Mesothelial cell of epicardium (in vitro differentiated cells): ENCODE results near the gene BDH1. TPM values are rescaled to one million over a fixed set of nuclear protein-coding genes. Genes with fewer than 3 reads are reported as not detected.
A peak's percentile ranks its signal among the peaks of the same experiment; 100 is the strongest.
"Not testable (repeated sequence)": the region's sequence is repeated elsewhere in the genome, so short reads cannot be mapped to it uniquely, and the experiment has no call there.

ENCODE experiments used
- DNase-seq, 2 experiments: peaks; one replicate each; pipeline ENCODE4 v3.0.0; 2021; ENCODE audit warnings: low spot score in 2 of 2; ENCODE audit not compliant: unreplicated experiment in 2 of 2
- H3K27ac Mint-ChIP-seq: 2 replicates; pipeline ENCODE4 v1.8.0; 2021; ENCODE audit warnings: mixed read lengths
- H3K27me3 Mint-ChIP-seq: 2 replicates; pipeline ENCODE4 v1.8.0; 2021; ENCODE audit warnings: low read depth, mixed read lengths
- H3K36me3 Mint-ChIP-seq: 2 replicates; pipeline ENCODE4 v1.8.0; 2021; ENCODE audit warnings: mixed read lengths
- H3K4me1 Mint-ChIP-seq: 2 replicates; pipeline ENCODE4 v1.8.0; 2021; ENCODE audit warnings: mixed read lengths
- H3K4me3 Mint-ChIP-seq: 2 replicates; pipeline ENCODE4 v1.8.0; 2021; ENCODE audit warnings: mild to moderate bottlenecking, moderate library complexity, mixed read lengths
- H3K9me3 Mint-ChIP-seq: 2 replicates; pipeline ENCODE4 v1.8.0; 2021; ENCODE audit warnings: mixed read lengths
- total RNA-seq: library from RNA; stranded (reverse); gene quantifications from 3 replicates; pipeline ENCODE4 v1.2.1, GENCODE V29; 2021
- TF ChIP-seq, protein P1 (sequence below): fragments of 200-600 bp; sonication (generic); IDR thresholded peaks from one replicate; pipeline ENCODE4 v1.5.0; 2021; ENCODE audit warnings: antibody characterized with exemption; ENCODE audit not compliant: unreplicated experiment

Gene BDH1
- total RNA-seq, 1 donor from 2014 or later: 14.0 TPM

GRCh38 chr3:197591816-197592215, 36.0 kb upstream of the BDH1 start:
- TF ChIP-seq, protein P1, sequence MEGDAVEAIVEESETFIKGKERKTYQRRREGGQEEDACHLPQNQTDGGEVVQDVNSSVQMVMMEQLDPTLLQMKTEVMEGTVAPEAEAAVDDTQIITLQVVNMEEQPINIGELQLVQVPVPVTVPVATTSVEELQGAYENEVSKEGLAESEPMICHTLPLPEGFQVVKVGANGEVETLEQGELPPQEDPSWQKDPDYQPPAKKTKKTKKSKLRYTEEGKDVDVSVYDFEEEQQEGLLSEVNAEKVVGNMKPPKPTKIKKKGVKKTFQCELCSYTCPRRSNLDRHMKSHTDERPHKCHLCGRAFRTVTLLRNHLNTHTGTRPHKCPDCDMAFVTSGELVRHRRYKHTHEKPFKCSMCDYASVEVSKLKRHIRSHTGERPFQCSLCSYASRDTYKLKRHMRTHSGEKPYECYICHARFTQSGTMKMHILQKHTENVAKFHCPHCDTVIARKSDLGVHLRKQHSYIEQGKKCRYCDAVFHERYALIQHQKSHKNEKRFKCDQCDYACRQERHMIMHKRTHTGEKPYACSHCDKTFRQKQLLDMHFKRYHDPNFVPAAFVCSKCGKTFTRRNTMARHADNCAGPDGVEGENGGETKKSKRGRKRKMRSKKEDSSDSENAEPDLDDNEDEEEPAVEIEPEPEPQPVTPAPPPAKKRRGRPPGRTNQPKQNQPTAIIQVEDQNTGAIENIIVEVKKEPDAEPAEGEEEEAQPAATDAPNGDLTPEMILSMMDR: no peak
- Mint-ChIP-seq H3K27me3 (no peaks in the 10 kb centered on the region), H3K4me3 (no peak overlapping the region), H3K36me3 (no peaks in the 10 kb centered on the region), H3K4me1 (no peaks in the 10 kb centered on the region), H3K27ac (no peak overlapping the region), H3K9me3 (no peaks in the 10 kb centered on the region)
- DNase-seq: no peak

GRCh38 chr3:197590313-197590962, 34.7 kb upstream of the BDH1 start:
- H3K4me3 Mint-ChIP-seq: no peak overlapping the region
- no peak for DNase-seq
- H3K27ac Mint-ChIP-seq: no peak overlapping the region
- H3K27me3 Mint-ChIP-seq: no peaks in the 10 kb centered on the region
- no peaks in the 10 kb centered on the region for H3K9me3 Mint-ChIP-seq
- H3K36me3 Mint-ChIP-seq: no peaks in the 10 kb centered on the region
- no peaks in the 10 kb centered on the region for H3K4me1 Mint-ChIP-seq
- TF ChIP-seq, protein P1: no peak

DNA sequence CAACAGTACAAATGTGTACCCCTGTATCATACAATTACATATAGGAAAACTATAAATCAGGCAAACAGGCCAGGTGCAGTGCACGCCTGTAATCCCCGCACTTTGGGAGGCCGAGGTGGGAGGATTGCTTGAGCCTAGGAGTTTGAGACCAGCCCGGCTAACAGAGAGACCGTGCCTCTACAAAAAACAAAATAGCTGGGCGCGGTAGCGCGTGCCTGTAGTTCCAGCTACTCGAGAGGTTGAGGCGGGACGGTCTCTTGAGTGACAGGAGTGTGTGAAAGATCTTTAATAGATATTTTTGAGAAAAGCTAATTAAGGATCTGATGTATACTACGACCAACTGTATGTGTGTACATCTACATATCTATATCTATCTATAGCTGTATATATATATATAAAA, 33.8 kb upstream of the BDH1 start:
- DNase-seq: no peak
- Mint-ChIP-seq H3K4me3 (no peak overlapping the region), H3K27ac (no peak overlapping the region), H3K4me1 (no peaks in the 10 kb centered on the region), H3K27me3 (no peaks in the 10 kb centered on the region), H3K36me3 (no peaks in the 10 kb centered on the region), H3K9me3 (no peaks in the 10 kb centered on the region)
- TF ChIP-seq, protein P1: peak; percentile 7

DNA sequence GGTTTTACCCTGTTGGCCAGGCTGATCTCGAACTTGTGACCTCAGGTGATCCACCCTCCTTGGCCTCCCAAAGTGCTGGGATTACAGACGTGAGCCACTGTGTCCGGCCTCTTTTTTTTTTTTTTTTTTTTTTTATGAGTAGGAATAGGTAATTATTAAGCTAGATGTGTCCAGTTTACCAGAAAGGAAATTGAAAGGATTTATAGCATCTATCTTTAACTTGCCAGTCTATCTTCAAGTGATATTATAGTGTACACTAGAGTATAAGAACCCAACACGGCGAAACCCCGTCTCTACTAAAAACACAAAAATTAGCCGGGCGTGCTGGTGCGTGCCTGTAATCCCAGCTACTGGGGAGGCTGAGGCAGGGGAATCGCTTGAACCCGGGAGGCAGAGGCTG, 31.0 kb upstream of the BDH1 start:
- H3K27ac Mint-ChIP-seq, H3K36me3 Mint-ChIP-seq, H3K4me1 Mint-ChIP-seq, H3K9me3 Mint-ChIP-seq, DNase-seq, H3K4me3 Mint-ChIP-seq, H3K27me3 Mint-ChIP-seq: not testable (repeated sequence)

DNA sequence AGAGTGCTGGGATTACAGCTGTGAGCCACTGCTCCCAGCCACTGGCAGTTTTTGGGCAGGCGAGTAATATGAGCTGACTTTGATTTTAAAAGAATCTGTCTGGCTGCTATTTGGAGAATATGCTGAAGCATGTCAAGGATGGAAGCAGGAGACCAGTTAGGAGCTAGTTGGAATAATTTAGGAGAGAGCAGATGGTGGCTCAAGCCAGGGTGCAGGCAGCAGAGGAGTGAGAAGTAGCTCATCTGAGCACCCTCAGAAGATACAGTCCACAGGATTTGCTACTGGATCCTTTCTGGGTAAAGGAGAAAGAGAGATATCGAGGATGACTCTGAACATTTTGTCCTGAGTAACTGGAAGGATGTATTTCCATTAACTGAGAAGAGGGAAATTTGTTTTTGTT, 30.4 kb upstream of the BDH1 start:
- no peaks in the 10 kb centered on the region for H3K36me3 Mint-ChIP-seq
- H3K4me1 Mint-ChIP-seq: no peaks in the 10 kb centered on the region
- H3K27ac Mint-ChIP-seq: no peak overlapping the region
- TF ChIP-seq, protein P1: no peak
- H3K27me3 Mint-ChIP-seq: peaks cover 2% of the 10 kb centered on the region
- no peaks in the 10 kb centered on the region for H3K9me3 Mint-ChIP-seq
- DNase-seq: no peak
- H3K4me3 Mint-ChIP-seq: no peak overlapping the region

GRCh38 chr3:197584733-197585132, 29.0 kb upstream of the BDH1 start:
- H3K9me3 Mint-ChIP-seq: peaks cover 3% of the 10 kb centered on the region
- H3K27me3 Mint-ChIP-seq: peaks cover 2% of the 10 kb centered on the region
- no peaks in the 10 kb centered on the region for H3K4me1 Mint-ChIP-seq
- H3K27ac Mint-ChIP-seq: no peak overlapping the region
- no peaks in the 10 kb centered on the region for H3K36me3 Mint-ChIP-seq
- no peak for DNase-seq
- no peak overlapping the region for H3K4me3 Mint-ChIP-seq
- TF ChIP-seq, protein P1: no peak
